DOHH2 (cell line): ENCODE results near the gene PARP1.

Experiments
- H3F3A ChIP-seq: fragments of 200-600 bp; sonication (generic), shearing (Covaris generic); 2 replicates; pipeline ENCODE4 v1.6.0; 2016; ENCODE audit warnings: antibody characterized with exemption, mild to moderate bottlenecking; ENCODE audit not compliant: control insufficient read depth, insufficient read depth
- H3K27ac ChIP-seq: fragments of 200-600 bp; sonication (generic); 2 replicates; pipeline ENCODE4 v1.5.1; 2014; ENCODE audit warnings: low read depth, mild to moderate bottlenecking, low read length, moderate library complexity
- H3K27me3 ChIP-seq: fragments of 200-600 bp; sonication (generic); 2 replicates; pipeline ENCODE4 v1.6.1; 2014; ENCODE audit warnings: mild to moderate bottlenecking, low read length, mixed read lengths; ENCODE audit not compliant: control insufficient read depth
- H3K36me3 ChIP-seq: fragments of 200-600 bp; sonication (generic); 2 replicates; pipeline ENCODE4 v1.6.1; 2014; ENCODE audit warnings: mild to moderate bottlenecking, low read length, moderate library complexity, mixed read lengths; ENCODE audit not compliant: control insufficient read depth
- H3K4me1 ChIP-seq: fragments of 200-600 bp; sonication (generic); 2 replicates; pipeline ENCODE4 v1.6.1; 2014; ENCODE audit warnings: mild to moderate bottlenecking, low read length, mixed read lengths; ENCODE audit not compliant: control insufficient read depth
- H3K4me2 ChIP-seq: fragments of 200-600 bp; sonication (generic); 2 replicates; pipeline ENCODE4 v1.6.0; 2014; ENCODE audit warnings: mild to moderate bottlenecking, low read length, moderate library complexity
- H3K4me3 ChIP-seq: fragments of 200-600 bp; sonication (generic); 2 replicates; pipeline ENCODE4 v1.5.1; 2014; ENCODE audit warnings: mild to moderate bottlenecking, low read length, mixed read lengths
- H3K79me2 ChIP-seq: fragments of 200-600 bp; sonication (generic); 2 replicates; pipeline ENCODE4 v1.6.1; 2014; ENCODE audit warnings: mild to moderate bottlenecking, low read length, mixed read lengths; ENCODE audit not compliant: control insufficient read depth
- H3K9me2 ChIP-seq: fragments of 200-600 bp; sonication (generic); replicated peaks from 2 replicates; pipeline ENCODE4 v1.6.1; 2014; ENCODE audit warnings: mild to moderate bottlenecking, low read length, mixed read lengths; ENCODE audit not compliant: control insufficient read depth
- H3K9me3 ChIP-seq: fragments of 200-600 bp; sonication (generic); 2 replicates; pipeline ENCODE4 v1.6.1; 2014; ENCODE audit warnings: antibody characterized with exemption, low read length, mixed read lengths; ENCODE audit not compliant: control insufficient read depth, insufficient read depth
- H4K20me1 ChIP-seq: fragments of 200-600 bp; sonication (generic); 2 replicates; pipeline ENCODE4 v1.6.0; 2014; ENCODE audit warnings: low read depth, mild to moderate bottlenecking, antibody characterized with exemption, low read length, moderate library complexity; ENCODE audit not compliant: control insufficient read depth, insufficient read depth
- CTCF ChIP-seq: fragments of 200-600 bp; sonication (generic); IDR thresholded peaks from one replicate; pipeline ENCODE4 v1.5.1; 2014; ENCODE audit warnings: antibody characterized with exemption, mild to moderate bottlenecking, low read depth, low read length; ENCODE audit not compliant: poor library complexity, severe bottlenecking
- EZH2phosphoT487 ChIP-seq: fragments of 200-600 bp; sonication (generic); IDR thresholded peaks from 2 replicates; pipeline ENCODE4 v1.6.1; 2017; ENCODE audit warnings: borderline replicate concordance, mild to moderate bottlenecking, antibody characterized with exemption, low read length, moderate library complexity, mixed read lengths

Gene PARP1

GRCh38 chr1:226390681-226391080 lies 17.2 kb downstream of the PARP1 start:
- 0 out of 2 replicates have a peak, but pooled peaks cover 3% of the 10 kb centered on the region for H3F3A ChIP-seq
- no peak for TF ChIP-seq CTCF
- TF ChIP-seq EZH2phosphoT487: no peak
- no peaks in the 10 kb centered on the region for H3K9me2 ChIP-seq
- peaks cover 100% of the 10 kb centered on the region for H3K36me3 ChIP-seq
- no peak overlapping the region for H3K27ac ChIP-seq
- no peaks in the 10 kb centered on the region for H3K27me3 ChIP-seq
- H3K79me2 ChIP-seq: peaks cover 71% of the 10 kb centered on the region
- no peaks in the 10 kb centered on the region for H3K9me3 ChIP-seq
- no peak overlapping the region for H3K4me3 ChIP-seq
- H4K20me1 ChIP-seq: peaks cover 29% of the 10 kb centered on the region
- no peak overlapping the region for H3K4me2 ChIP-seq
- H3K4me1 ChIP-seq: peaks cover 3% of the 10 kb centered on the region; the same call in 1 of the 2 replicates

GRCh38 chr1:226388131-226388530 lies 19.8 kb downstream of the PARP1 start:
- Histone ChIP-seq H3K4me2 (no peak overlapping the region), H3K79me2 (peaks cover 45% of the 10 kb centered on the region), H3K4me1 (no peaks in the 10 kb centered on the region), H3K9me2 (no peaks in the 10 kb centered on the region), H4K20me1 (peaks cover 12% of the 10 kb centered on the region), H3K27me3 (no peaks in the 10 kb centered on the region), H3K4me3 (no peak overlapping the region), H3K9me3 (no peaks in the 10 kb centered on the region), H3K27ac (no peak overlapping the region), H3F3A (no peaks in the 10 kb centered on the region), H3K36me3 (peaks cover 100% of the 10 kb centered on the region)
- no peak for TF ChIP-seq EZH2phosphoT487
- TF ChIP-seq CTCF: no peak

DNA sequence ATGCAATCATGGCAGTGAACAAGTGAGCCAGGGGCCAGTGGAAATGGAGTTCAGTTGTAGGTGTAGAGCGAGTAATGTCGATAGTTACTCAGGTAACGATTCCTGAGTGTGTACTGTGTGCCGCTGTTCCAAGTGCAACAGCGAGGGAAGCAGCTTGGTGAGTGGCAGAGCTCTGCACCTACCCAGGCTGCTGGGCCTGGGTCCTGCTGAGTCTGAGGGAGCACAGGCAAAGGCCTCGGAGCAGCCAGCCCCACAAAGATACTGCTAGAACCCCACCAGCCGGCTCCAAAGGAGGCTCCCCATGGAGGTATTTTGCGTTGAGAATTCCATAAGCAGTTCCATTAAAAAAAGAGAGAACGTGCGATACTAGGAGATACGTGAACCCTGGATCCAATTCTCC lies 23.2 kb downstream of the PARP1 start:
- H3K27ac ChIP-seq: no peak overlapping the region
- no peaks in the 10 kb centered on the region for H3K4me1 ChIP-seq
- no peaks in the 10 kb centered on the region for H4K20me1 ChIP-seq
- H3K79me2 ChIP-seq: peaks cover 17% of the 10 kb centered on the region
- H3K9me2 ChIP-seq: no peaks in the 10 kb centered on the region
- H3K4me3 ChIP-seq: no peak overlapping the region
- H3K27me3 ChIP-seq: no peaks in the 10 kb centered on the region
- H3F3A ChIP-seq: no peaks in the 10 kb centered on the region
- H3K4me2 ChIP-seq: no peak overlapping the region
- TF ChIP-seq EZH2phosphoT487 (no peak), CTCF (no peak)
- peaks cover 100% of the 10 kb centered on the region for H3K36me3 ChIP-seq
- no peaks in the 10 kb centered on the region for H3K9me3 ChIP-seq
